ENCODE data around the gene APOL3. TPM values are rescaled to one million over a fixed set of nuclear protein-coding genes. Genes with fewer than 3 reads are reported as not detected.

Gene APOL3
- total and polyA plus RNA-seq, 2 donors (not counting 3 experiments of a cell fraction or from before 2014, with no cell fraction given): 17.9 to 36.9 TPM

GRCh38 chr22:36149441-36149840, 11.1 kb downstream of the APOL3 start:
- H3K4me1 ChIP-seq (ENCODE audit: control insufficient read depth, extremely low read depth, insufficient read depth, low read length): no peaks in the 10 kb centered on the region
- peaks cover 0 to 6% of the 10 kb centered on the region in 2 experiments for H3K36me3 ChIP-seq (ENCODE audit: control insufficient read depth in 2 of 2, extremely low read depth in 1 of 2, insufficient read depth in 2 of 2, low read length in 2 of 2)
- POLR2A ChIA-PET: no interaction called here
- no peak overlapping the region for H3K4me2 ChIP-seq (ENCODE audit: insufficient read depth, low read length)
- no peaks in the 10 kb centered on the region for H3K27me3 ChIP-seq (ENCODE audit: control insufficient read depth in 2 of 2, insufficient read depth in 2 of 2, low read length in 2 of 2)
- no peaks in the 10 kb centered on the region for H3K9me3 ChIP-seq (replicated peaks; ENCODE audit: control insufficient read depth, insufficient read depth, low read length)
- CTCF ChIA-PET: interaction anchor here (1.2 kb wide), 1 partner anchor 31 kb away, joined by 3 read pairs; no protein-coding TSS in a partner anchor
- no peaks in the 10 kb centered on the region for H4K20me1 ChIP-seq (replicated peaks; ENCODE audit: control insufficient read depth, extremely low read depth, insufficient read depth, low read length)
- no peak overlapping the region for H2AFZ ChIP-seq (ENCODE audit: low read depth, low read length)
- dilution Hi-C loops (cut with MboI; ENCODE audit: extremely low pct_ligation_motif_present, low sequenced_read_pairs): no loop called here
- no peak overlapping the region for H3K27ac ChIP-seq (ENCODE audit: insufficient read depth, low read depth, low read length)
- intact Hi-C loops (cut with micrococcal nuclease): no loop called here
- H3K4me3 ChIP-seq (replicated peaks in 1 of 3; ENCODE audit: insufficient read depth in 1 of 3, low read depth in 1 of 3, low read length in 3 of 3): no peak overlapping the region
- H3K9ac ChIP-seq (replicated peaks; ENCODE audit: extremely low read depth, insufficient read depth, low read length): no peak overlapping the region
- H3K79me2 ChIP-seq (ENCODE audit: control insufficient read depth, insufficient read depth, low read length): no peaks in the 10 kb centered on the region
- no peaks in the 10 kb centered on the region for H3K9me1 ChIP-seq (replicated peaks; ENCODE audit: control insufficient read depth, extremely low read depth, insufficient read depth, low read length)
- FAIRE-seq: no peak
- BruUV-seq (replicated peaks): no TSS peak
- no peak for DNase-seq (ENCODE audit: low read depth, low spot score)
- no peak for TF ChIP-seq JUN (IDR thresholded peaks at IDR 0.05; ENCODE audit: borderline replicate concordance, insufficient read depth, insufficient read length, low read depth)
- TF ChIP-seq CTCF (IDR thresholded peaks at IDR 0.05; ENCODE audit: extremely low read depth in 1 of 2, insufficient read depth in 1 of 2, low read depth in 1 of 2, low read length in 2 of 2): no peak
- no peak for TF ChIP-seq MYC (IDR thresholded peaks at IDR 0.05; ENCODE audit: low read depth, low read length)
- TF ChIP-seq MAX (IDR thresholded peaks at IDR 0.05; ENCODE audit: insufficient read depth, insufficient read length): no peak
- TF ChIP-seq FOS (IDR thresholded peaks at IDR 0.05; ENCODE audit: borderline replicate concordance, insufficient read depth, low read length): no peak
- no peak for TF ChIP-seq EZH2 (IDR thresholded peaks at IDR 0.05; ENCODE audit: borderline replicate concordance, low read depth, low read length, severe bottlenecking)
- no peak for TF ChIP-seq POLR2A (IDR thresholded peaks at IDR 0.05; ENCODE audit: low read depth, low read length)
- no peak for TF ChIP-seq POLR2AphosphoS5 (IDR thresholded peaks at IDR 0.05; ENCODE audit: insufficient read depth, low read depth, low read length)
- no peak for TF ChIP-seq GATA2 (IDR thresholded peaks at IDR 0.05; ENCODE audit: insufficient read depth, insufficient read length, low read depth, low read length)

Data from endothelial cell of umbilical vein (primary cell).